DOHH2 (cell line): Measurements from ENCODE around the gene ATG14.
A peak's percentile ranks its signal among the peaks of the same experiment; 100 is the strongest.

Source experiments
- H3F3A ChIP-seq: fragments of 200-600 bp; sonication (generic), shearing (Covaris generic); 2 replicates; pipeline ENCODE4 v1.6.0; 2016; ENCODE audit warnings: antibody characterized with exemption, mild to moderate bottlenecking; ENCODE audit not compliant: control insufficient read depth, insufficient read depth
- H3K27ac ChIP-seq: fragments of 200-600 bp; sonication (generic); 2 replicates; pipeline ENCODE4 v1.5.1; 2014; ENCODE audit warnings: low read depth, mild to moderate bottlenecking, low read length, moderate library complexity
- H3K27me3 ChIP-seq: fragments of 200-600 bp; sonication (generic); 2 replicates; pipeline ENCODE4 v1.6.1; 2014; ENCODE audit warnings: mild to moderate bottlenecking, low read length, mixed read lengths; ENCODE audit not compliant: control insufficient read depth
- H3K36me3 ChIP-seq: fragments of 200-600 bp; sonication (generic); 2 replicates; pipeline ENCODE4 v1.6.1; 2014; ENCODE audit warnings: mild to moderate bottlenecking, low read length, moderate library complexity, mixed read lengths; ENCODE audit not compliant: control insufficient read depth
- H3K4me1 ChIP-seq: fragments of 200-600 bp; sonication (generic); 2 replicates; pipeline ENCODE4 v1.6.1; 2014; ENCODE audit warnings: mild to moderate bottlenecking, low read length, mixed read lengths; ENCODE audit not compliant: control insufficient read depth
- H3K4me2 ChIP-seq: fragments of 200-600 bp; sonication (generic); 2 replicates; pipeline ENCODE4 v1.6.0; 2014; ENCODE audit warnings: mild to moderate bottlenecking, low read length, moderate library complexity
- H3K4me3 ChIP-seq: fragments of 200-600 bp; sonication (generic); 2 replicates; pipeline ENCODE4 v1.5.1; 2014; ENCODE audit warnings: mild to moderate bottlenecking, low read length, mixed read lengths
- H3K79me2 ChIP-seq: fragments of 200-600 bp; sonication (generic); 2 replicates; pipeline ENCODE4 v1.6.1; 2014; ENCODE audit warnings: mild to moderate bottlenecking, low read length, mixed read lengths; ENCODE audit not compliant: control insufficient read depth
- H3K9me2 ChIP-seq: fragments of 200-600 bp; sonication (generic); replicated peaks from 2 replicates; pipeline ENCODE4 v1.6.1; 2014; ENCODE audit warnings: mild to moderate bottlenecking, low read length, mixed read lengths; ENCODE audit not compliant: control insufficient read depth
- H3K9me3 ChIP-seq: fragments of 200-600 bp; sonication (generic); 2 replicates; pipeline ENCODE4 v1.6.1; 2014; ENCODE audit warnings: antibody characterized with exemption, low read length, mixed read lengths; ENCODE audit not compliant: control insufficient read depth, insufficient read depth
- H4K20me1 ChIP-seq: fragments of 200-600 bp; sonication (generic); 2 replicates; pipeline ENCODE4 v1.6.0; 2014; ENCODE audit warnings: low read depth, mild to moderate bottlenecking, antibody characterized with exemption, low read length, moderate library complexity; ENCODE audit not compliant: control insufficient read depth, insufficient read depth
- CTCF ChIP-seq: fragments of 200-600 bp; sonication (generic); IDR thresholded peaks from one replicate; pipeline ENCODE4 v1.5.1; 2014; ENCODE audit warnings: antibody characterized with exemption, mild to moderate bottlenecking, low read depth, low read length; ENCODE audit not compliant: poor library complexity, severe bottlenecking
- EZH2phosphoT487 ChIP-seq: fragments of 200-600 bp; sonication (generic); IDR thresholded peaks from 2 replicates; pipeline ENCODE4 v1.6.1; 2017; ENCODE audit warnings: borderline replicate concordance, mild to moderate bottlenecking, antibody characterized with exemption, low read length, moderate library complexity, mixed read lengths

Gene ATG14

GRCh38 chr14:55414551-55414950 is 2.9 kb upstream of the ATG14 start:
- no peak overlapping the region for H3K4me2 ChIP-seq
- TF ChIP-seq EZH2phosphoT487 (no peak), CTCF (no peak)
- no peaks in the 10 kb centered on the region for H3K36me3 ChIP-seq
- peaks cover 19% of the 10 kb centered on the region for H3K79me2 ChIP-seq
- peaks cover 4% of the 10 kb centered on the region for H3K27me3 ChIP-seq
- no peaks in the 10 kb centered on the region for H4K20me1 ChIP-seq
- H3K4me1 ChIP-seq = peaks cover 15% of the 10 kb centered on the region
- H3K9me3 ChIP-seq = no peaks in the 10 kb centered on the region
- no peaks in the 10 kb centered on the region for H3K9me2 ChIP-seq
- no peaks in the 10 kb centered on the region for H3F3A ChIP-seq
- H3K4me3 ChIP-seq = no peak overlapping the region
- no peak overlapping the region for H3K27ac ChIP-seq

DNA sequence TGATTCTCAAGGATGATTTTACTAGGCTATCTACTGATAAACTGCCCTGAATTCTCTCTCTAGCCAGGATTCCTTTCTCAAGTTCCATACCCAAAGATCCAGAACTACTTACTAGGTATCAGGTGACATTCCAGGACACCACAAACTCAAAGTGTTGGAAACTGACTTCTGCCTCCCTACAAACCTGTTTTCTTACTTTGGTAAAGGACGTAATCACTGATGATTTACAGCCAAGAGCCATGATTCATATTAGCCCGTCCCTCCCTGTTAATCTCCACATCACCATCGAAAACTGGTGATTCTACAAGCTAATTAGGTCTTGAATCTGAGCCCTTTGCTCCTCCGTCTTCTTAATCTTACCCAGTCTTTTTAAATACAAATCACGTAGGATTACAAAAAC is 1.0 kb upstream of the ATG14 start:
- no peak overlapping the region; the same call in 1 of the 2 replicates for H3K4me2 ChIP-seq
- H3K4me1 ChIP-seq = peaks cover 15% of the 10 kb centered on the region
- no peaks in the 10 kb centered on the region for H3K9me3 ChIP-seq
- no peaks in the 10 kb centered on the region for H3K36me3 ChIP-seq
- no peaks in the 10 kb centered on the region for H3F3A ChIP-seq
- no peaks in the 10 kb centered on the region for H3K9me2 ChIP-seq
- H3K4me3 ChIP-seq = no peak overlapping the region
- H3K79me2 ChIP-seq = peaks cover 34% of the 10 kb centered on the region
- no peaks in the 10 kb centered on the region for H4K20me1 ChIP-seq
- no peak overlapping the region for H3K27ac ChIP-seq
- TF ChIP-seq CTCF = no peak
- no peak for TF ChIP-seq EZH2phosphoT487
- H3K27me3 ChIP-seq = peaks cover 4% of the 10 kb centered on the region

DNA sequence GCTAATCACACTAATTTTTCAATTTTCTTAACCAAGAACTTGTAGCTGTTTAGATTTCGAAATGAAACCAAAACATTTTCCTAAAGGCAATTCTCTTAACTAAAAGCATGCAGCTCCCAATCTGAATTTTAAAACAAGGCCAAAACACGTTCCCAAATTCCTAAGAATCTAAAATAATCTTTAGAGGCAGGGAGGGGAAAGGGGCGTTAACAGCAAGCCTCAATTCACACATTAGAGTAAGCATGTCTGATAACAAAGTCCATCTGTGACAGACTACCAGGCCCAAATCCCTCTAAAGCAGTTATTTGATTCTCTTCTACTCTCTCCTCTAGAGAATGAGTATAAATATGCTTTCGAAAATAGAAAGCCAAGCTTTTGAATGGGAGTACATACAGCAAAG is 754 bp downstream of the ATG14 start:
- H3K36me3 ChIP-seq = no peaks in the 10 kb centered on the region
- H3K79me2 ChIP-seq = peaks cover 36% of the 10 kb centered on the region
- H3K4me1 ChIP-seq = peaks cover 15% of the 10 kb centered on the region
- H3K27me3 ChIP-seq = peaks cover 4% of the 10 kb centered on the region; the same call in 1 of the 2 replicates
- TF ChIP-seq EZH2phosphoT487 = no peak
- TF ChIP-seq CTCF = no peak
- H3K4me3 ChIP-seq = peak overlapping the region; percentile 97
- H4K20me1 ChIP-seq = no peaks in the 10 kb centered on the region
- H3K4me2 ChIP-seq = peak overlapping the region; percentile 98
- H3K27ac ChIP-seq = no peak overlapping the region
- H3F3A ChIP-seq = no peaks in the 10 kb centered on the region
- H3K9me2 ChIP-seq = no peaks in the 10 kb centered on the region
- no peaks in the 10 kb centered on the region for H3K9me3 ChIP-seq
